Measurements from ENCODE around the gene WASHC1. TPM values are rescaled to one million over a fixed set of nuclear protein-coding genes. Genes with fewer than 3 reads are reported as not detected.

The WASHC1 gene
- total and polyA plus RNA-seq, 2 of the 8 experiments (the other 6 are each of a cell fraction or from before 2014, with no cell fraction given), result 6.4 to 10.0 TPM

Other genes with a start within 250 kb of the WASHC1 start
- 0.25 TPM in 1 of 2 replicates, not detected in the other for gene FOXD4, start 89.0 kb upstream of the WASHC1 start, total RNA-seq (2021; fragmentation: NEBNext Ultra II Directional; extraction: Animal tissue kit (Norgen Biotek cat#: 25700))
- gene FOXD4, start 89.0 kb upstream of the WASHC1 start, polyA plus RNA-seq (2011; rRNA removed), result 0.03 and 0.08 TPM in 2 replicates
- 43.8 and 46.5 TPM in 2 replicates for gene ZNG1A, start 149.6 kb upstream of the WASHC1 start, total RNA-seq (2021; fragmentation: NEBNext Ultra II Directional; extraction: Animal tissue kit (Norgen Biotek cat#: 25700))
- 10.4 and 18.2 TPM in 2 replicates for gene ZNG1A, start 149.6 kb upstream of the WASHC1 start, polyA plus RNA-seq (2011; rRNA removed)
- 1.4 and 2.0 TPM in 2 replicates for gene DOCK8, start 185.4 kb upstream of the WASHC1 start, total RNA-seq (2021; fragmentation: NEBNext Ultra II Directional; extraction: Animal tissue kit (Norgen Biotek cat#: 25700))
- gene DOCK8, start 185.4 kb upstream of the WASHC1 start, polyA plus RNA-seq (2011; rRNA removed), result 0.57 and 0.67 TPM in 2 replicates

Data from H1 (cell line).